ENCODE data around the gene CUBN. TPM values are rescaled to one million over a fixed set of nuclear protein-coding genes. Genes with fewer than 3 reads are reported as not detected.

The CUBN gene
- total RNA-seq, 2 donors from 2014 or later, result 2.6 to 3.6 TPM

- no peaks in the 10 kb centered on the region for H3K27me3 ChIP-seq
- H3K27ac ChIP-seq, result peak overlapping the region in 3 of 4 donors; percentile 68 to 89 (median 79)
- H3K36me3 ChIP-seq (replicated peaks in 1 of 2; ENCODE audit: insufficient read depth in 1 of 2, low read depth in 2 of 2), result no peaks in the 10 kb centered on the region
- H3K4me1 ChIP-seq, result peaks cover 31% of the 10 kb centered on the region
- ATAC-seq, result no peak
- H3K4me3 ChIP-seq, result peak overlapping the region in 1 of 2 donors; percentile 44
- TF ChIP-seq CTCF (IDR thresholded peaks at IDR 0.05) (peak in 1 of 7 experiments; percentile 17), POLR2A (IDR thresholded peaks at IDR 0.05) (peak in 2 of 3 donors; percentile 42 to 46)
- DNase-seq, result peak; percentile 48 to 74 (median 57)
- no peaks in the 10 kb centered on the region for H3K9me3 ChIP-seq
- WGBS, 2 donors, result 28 to 33% methylated on average over 4 of the region's 4 CpGs
- intact Hi-C loops (cut with DNase I), result no loop called here
Observed at GRCh38 chr10:16816171-16816570, 313.4 kb downstream of the CUBN start.

- intact Hi-C loops (cut with DNase I), result no loop called here
- WGBS, 2 donors, result 94 to 97% methylated on average over 3 of the region's 3 CpGs
Observed at GRCh38 chr10:16814012-16814411, 315.6 kb downstream of the CUBN start.

GRCh38 chr10:16812676-16813075 lies 316.9 kb downstream of the CUBN start:
- WGBS, 2 donors, result 49 to 56% methylated on average over 4 of the region's 4 CpGs

More at GRCh38 chr10:16814012-16814411, 315.6 kb downstream of the CUBN start:
- no peak overlapping the region for H3K27ac ChIP-seq
- no peak for TF ChIP-seq CTCF (IDR thresholded peaks at IDR 0.05)
- no peak for TF ChIP-seq POLR2A (IDR thresholded peaks at IDR 0.05)
- ATAC-seq (no peak), DNase-seq (no peak)
- no peaks in the 10 kb centered on the region for H3K9me3 ChIP-seq
- no peaks in the 10 kb centered on the region for H3K36me3 ChIP-seq (replicated peaks in 1 of 2; ENCODE audit: insufficient read depth in 1 of 2, low read depth in 2 of 2)
- H3K4me3 ChIP-seq, result no peak overlapping the region
- H3K4me1 ChIP-seq, result peaks cover 31% of the 10 kb centered on the region
- H3K27me3 ChIP-seq, result no peaks in the 10 kb centered on the region

GRCh38 chr10:16811765-16812164 lies 317.8 kb downstream of the CUBN start:
- intact Hi-C loops (cut with DNase I), result no loop called here
- Histone ChIP-seq H3K9me3 (no peaks in the 10 kb centered on the region), H3K4me3 (no peak overlapping the region), H3K27me3 (no peaks in the 10 kb centered on the region), H3K36me3 (replicated peaks in 1 of 2; ENCODE audit: insufficient read depth in 1 of 2, low read depth in 2 of 2) (no peaks in the 10 kb centered on the region), H3K27ac (no peak overlapping the region), H3K4me1 (peaks cover 27% of the 10 kb centered on the region)
- DNase-seq (no peak), ATAC-seq (no peak)
- WGBS, 2 donors, result 88 to 93% methylated on average over 6 of the region's 6 CpGs
- no peak for TF ChIP-seq POLR2A (IDR thresholded peaks at IDR 0.05)
- no peak for TF ChIP-seq CTCF (IDR thresholded peaks at IDR 0.05)

More at GRCh38 chr10:16812676-16813075, 316.9 kb downstream of the CUBN start:
- Histone ChIP-seq H3K4me1 (peaks cover 27% of the 10 kb centered on the region), H3K9me3 (no peaks in the 10 kb centered on the region), H3K36me3 (replicated peaks in 1 of 2; ENCODE audit: insufficient read depth in 1 of 2, low read depth in 2 of 2) (no peaks in the 10 kb centered on the region), H3K27ac (no peak overlapping the region), H3K4me3 (no peak overlapping the region), H3K27me3 (no peaks in the 10 kb centered on the region)
- intact Hi-C loops (cut with DNase I), result no loop called here
- TF ChIP-seq POLR2A (IDR thresholded peaks at IDR 0.05), result no peak
- no peak for TF ChIP-seq CTCF (IDR thresholded peaks at IDR 0.05)
- DNase-seq (no peak), ATAC-seq (no peak)

- no peak for ATAC-seq
- H3K27me3 ChIP-seq, result no peaks in the 10 kb centered on the region
- no peaks in the 10 kb centered on the region for H3K9me3 ChIP-seq
- 78 to 87% methylated on average over 3 of the region's 3 CpGs for WGBS, 2 donors
- TF ChIP-seq CTCF (IDR thresholded peaks at IDR 0.05), result no peak
- TF ChIP-seq POLR2A (IDR thresholded peaks at IDR 0.05), result no peak
- no peak overlapping the region for H3K4me3 ChIP-seq
- intact Hi-C loops (cut with DNase I), result no loop called here
- H3K36me3 ChIP-seq (replicated peaks in 1 of 2; ENCODE audit: insufficient read depth in 1 of 2, low read depth in 2 of 2), result no peaks in the 10 kb centered on the region
- H3K4me1 ChIP-seq, result peaks cover 27% of the 10 kb centered on the region
- DNase-seq, result no peak
- no peak overlapping the region for H3K27ac ChIP-seq
Observed at GRCh38 chr10:16811292-16811691, 318.3 kb downstream of the CUBN start.
